ENCODE data around the gene TAGLN. TPM values are rescaled to one million over a fixed set of nuclear protein-coding genes. Genes with fewer than 3 reads are reported as not detected.

Gene TAGLN
- total and polyA plus RNA-seq, 2 experiments from 2014 or later = 82.5 to 1,052 TPM

GRCh38 chr11:117160826-117161225, 38.3 kb upstream of the TAGLN start:
- DNase-seq (ENCODE audit: low read depth in 1 of 2, low spot score in 1 of 2) = peak in 1 of 2 donors; percentile 56
- H3K4me3 ChIP-seq = no peak overlapping the region
- H3K9me3 ChIP-seq (ENCODE audit: low read depth) = no peaks in the 10 kb centered on the region
- H3K36me3 ChIP-seq = peaks cover 45% of the 10 kb centered on the region
- no peaks in the 10 kb centered on the region for H3K27me3 ChIP-seq
- TF ChIP-seq CTCF (IDR thresholded peaks at IDR 0.05; ENCODE audit: low read depth, low read length) = no peak
- peak overlapping the region; percentile 23 for H3K27ac ChIP-seq
- H3K4me1 ChIP-seq (ENCODE audit: low read depth) = peaks cover 8% of the 10 kb centered on the region

GRCh38 chr11:117166491-117166890, 32.7 kb upstream of the TAGLN start:
- Histone ChIP-seq H3K27me3 (no peaks in the 10 kb centered on the region), H3K4me1 (ENCODE audit: low read depth) (peaks cover 1% of the 10 kb centered on the region), H3K9me3 (ENCODE audit: low read depth) (no peaks in the 10 kb centered on the region), H3K36me3 (peaks cover 74% of the 10 kb centered on the region), H3K4me3 (no peak overlapping the region), H3K27ac (no peak overlapping the region)
- no peak for DNase-seq (ENCODE audit: low read depth in 1 of 2, low spot score in 1 of 2)
- no peak for TF ChIP-seq CTCF (IDR thresholded peaks at IDR 0.05; ENCODE audit: low read depth, low read length)

GRCh38 chr11:117169736-117170135, 29.4 kb upstream of the TAGLN start:
- H3K4me3 ChIP-seq = no peak overlapping the region
- H3K27me3 ChIP-seq = no peaks in the 10 kb centered on the region
- no peak overlapping the region for H3K27ac ChIP-seq
- no peaks in the 10 kb centered on the region for H3K9me3 ChIP-seq (ENCODE audit: low read depth)
- no peak for DNase-seq (ENCODE audit: low read depth in 1 of 2, low spot score in 1 of 2)
- H3K4me1 ChIP-seq (ENCODE audit: low read depth) = peaks cover 19% of the 10 kb centered on the region
- peaks cover 44% of the 10 kb centered on the region for H3K36me3 ChIP-seq
- no peak for TF ChIP-seq CTCF (IDR thresholded peaks at IDR 0.05; ENCODE audit: low read depth, low read length)

GRCh38 chr11:117170210-117170609, 29.0 kb upstream of the TAGLN start:
- H3K27ac ChIP-seq = no peak overlapping the region
- peaks cover 19% of the 10 kb centered on the region for H3K4me1 ChIP-seq (ENCODE audit: low read depth)
- DNase-seq (ENCODE audit: low read depth in 1 of 2, low spot score in 1 of 2) = peak in 1 of 2 donors; percentile 25
- H3K9me3 ChIP-seq (ENCODE audit: low read depth) = no peaks in the 10 kb centered on the region
- TF ChIP-seq CTCF (IDR thresholded peaks at IDR 0.05; ENCODE audit: low read depth, low read length) = no peak
- H3K36me3 ChIP-seq = peaks cover 41% of the 10 kb centered on the region
- no peaks in the 10 kb centered on the region for H3K27me3 ChIP-seq
- H3K4me3 ChIP-seq = no peak overlapping the region

- Histone ChIP-seq H3K4me3 (no peak overlapping the region), H3K9me3 (ENCODE audit: low read depth) (no peaks in the 10 kb centered on the region), H3K27ac (peak overlapping the region; percentile 67), H3K36me3 (peaks cover 33% of the 10 kb centered on the region), H3K27me3 (no peaks in the 10 kb centered on the region), H3K4me1 (ENCODE audit: low read depth) (peaks cover 19% of the 10 kb centered on the region)
- no peak for DNase-seq (ENCODE audit: low read depth in 1 of 2, low spot score in 1 of 2)
- TF ChIP-seq CTCF (IDR thresholded peaks at IDR 0.05; ENCODE audit: low read depth, low read length) = no peak
These were observed 28.2 kb upstream of the TAGLN start for GRCh38 chr11:117171007-117171403.
